H1 (cell line): ENCODE results near the gene GLMP. TPM values are rescaled to one million over a fixed set of nuclear protein-coding genes. Genes with fewer than 3 reads are reported as not detected.

ENCODE experiments used
- CTCF ChIA-PET: fragments of 300-600 bp; sonication (Branson Sonifier 250); formaldehyde crosslinking; loops from one replicate; lab custom pipeline; 2021; ENCODE audit not compliant: partially characterized antibody; lab: Charles Lee
- POLR2A ChIA-PET: fragments of 300-600 bp; sonication (Branson Sonifier 250); formaldehyde crosslinking; loops from one replicate; lab custom pipeline; 2021; ENCODE audit warnings: inconsistent platforms; ENCODE audit not compliant: partially characterized antibody; lab: Charles Lee
- DNase-seq, 2 experiments: peaks; one replicate each; pipeline versions ENCODE4 v3.0.0 to v3.0.0-alpha.2; 2010 to 2022; ENCODE audit warnings: low spot score in 2 of 2, low read depth in 1 of 2, mixed read lengths in 1 of 2
- FAIRE-seq: peaks from 2 replicates; lab custom pipeline; 2011; peaks lifted over from hg19 to GRCh38; lab: Jason Lieb, UNC
- H2AFZ ChIP-seq: 2 replicates; pipeline ENCODE4 v1.8.1; 2012; ENCODE audit warnings: low read length, inconsistent platforms
- H2AK5ac ChIP-seq: 2 replicates; pipeline ENCODE4 v1.6.1; 2013; ENCODE audit warnings: low read depth, low read length
- H2BK120ac ChIP-seq: replicated peaks from 2 replicates; pipeline ENCODE3; 2013; ENCODE audit warnings: low read depth, low read length, inconsistent platforms
- H2BK12ac ChIP-seq: 2 replicates; pipeline ENCODE4 v1.6.1; 2013; ENCODE audit warnings: low read depth, low read length
- H2BK15ac ChIP-seq: 2 replicates; pipeline ENCODE4 v1.6.1; 2013; ENCODE audit warnings: low read length
- H2BK20ac ChIP-seq: 2 replicates; pipeline ENCODE4 v1.6.1; 2013; ENCODE audit warnings: low read length
- H2BK5ac ChIP-seq: 2 replicates; pipeline ENCODE4 v1.6.1; 2013; ENCODE audit warnings: low read depth, low read length
- H3K14ac ChIP-seq: 2 replicates; pipeline ENCODE4 v1.6.1; 2013; ENCODE audit warnings: inconsistent platforms; ENCODE audit not compliant: insufficient read length
- H3K18ac ChIP-seq: 2 replicates; pipeline ENCODE4 v1.6.1; 2013; ENCODE audit warnings: low read length; ENCODE audit errors: extremely low read depth
- H3K23ac ChIP-seq: 2 replicates; pipeline ENCODE4 v1.6.1; 2013; ENCODE audit warnings: inconsistent platforms; ENCODE audit not compliant: insufficient read length
- H3K23me2 ChIP-seq: 2 replicates; pipeline ENCODE4 v1.6.1; 2013; ENCODE audit warnings: low read depth, low read length
- H3K27ac ChIP-seq: 2 replicates; pipeline ENCODE4 v1.6.1; 2011; ENCODE audit warnings: low read depth, low read length, inconsistent platforms
- H3K27me3 ChIP-seq, 4 experiments: replicated peaks in 1 of 4; 1 replicate in 1 of 4; 2 replicates in 3 of 4; pipeline versions ENCODE4 v1.6.1 to v1.8.1; 2011 to 2013; ENCODE audit warnings: low read length in 3 of 4, mild to moderate bottlenecking in 3 of 4, inconsistent platforms in 2 of 4, mixed read lengths in 2 of 4, moderate library complexity in 1 of 4; ENCODE audit not compliant: control insufficient read depth in 3 of 4, insufficient read depth in 3 of 4; ENCODE audit errors: extremely low read depth in 1 of 4
- H3K36me3 ChIP-seq, 4 experiments: 2 replicates each; pipeline versions ENCODE4 v1.6.1 to v1.8.1; 2011 to 2013; ENCODE audit warnings: mild to moderate bottlenecking in 4 of 4, low read length in 3 of 4, moderate library complexity in 2 of 4, control low read depth in 1 of 4, inconsistent platforms in 1 of 4; ENCODE audit not compliant: insufficient read depth in 4 of 4, control insufficient read depth in 2 of 4
- H3K4ac ChIP-seq: replicated peaks from 2 replicates; pipeline ENCODE3; 2013; ENCODE audit warnings: low read length, low read depth, mixed read lengths, inconsistent platforms; ENCODE audit not compliant: insufficient read length
- H3K4me1 ChIP-seq, 4 experiments: replicated peaks in 1 of 4; 1 replicate in 1 of 4; 2 replicates in 3 of 4; pipeline versions ENCODE4 v1.6.1 to v1.8.1; 2011 to 2013; ENCODE audit warnings: low read length in 3 of 4, inconsistent platforms in 2 of 4, mixed read lengths in 1 of 4; ENCODE audit not compliant: insufficient read depth in 4 of 4, control insufficient read depth in 3 of 4
- H3K4me2 ChIP-seq, 2 experiments: 2 replicates each; pipeline versions ENCODE4 v1.6.1 to v1.8.1; 2011 to 2013; ENCODE audit warnings: low read depth in 2 of 2, low read length in 2 of 2, control low read depth in 1 of 2, inconsistent platforms in 1 of 2, mild to moderate bottlenecking in 1 of 2; ENCODE audit not compliant: insufficient read depth in 1 of 2
- H3K4me3 ChIP-seq, 4 experiments: fragments of 200-600, 300-600 bp in 1 of 4; sonication (generic), shearing (Covaris generic), sonication (Bioruptor Twin) in 1 of 4; 2 replicates each; pipeline versions ENCODE4 v1.5.1 to v1.8.1; 2011 to 2016; ENCODE audit warnings: low read length in 4 of 4, low read depth in 3 of 4, control low read depth in 2 of 4, inconsistent platforms in 2 of 4, mild to moderate bottlenecking in 2 of 4, mixed read lengths in 1 of 4, moderate library complexity in 1 of 4; ENCODE audit not compliant: insufficient read depth in 2 of 4; ENCODE audit errors: extremely low read depth in 1 of 4
- H3K56ac ChIP-seq: replicated peaks from 2 replicates; pipeline ENCODE3; 2013; ENCODE audit warnings: low read depth, mild to moderate bottlenecking, mixed read lengths, low read length, inconsistent platforms; ENCODE audit not compliant: insufficient read length
- H3K79me1 ChIP-seq: 2 replicates; pipeline ENCODE4 v1.6.1; 2013; ENCODE audit warnings: low read depth, low read length, control low read depth
- H3K79me2 ChIP-seq, 2 experiments: 2 replicates each; pipeline versions ENCODE4 v1.6.1 to v1.8.1; 2012 to 2013; ENCODE audit warnings: low read length in 2 of 2, mild to moderate bottlenecking in 2 of 2, inconsistent platforms in 1 of 2; ENCODE audit not compliant: insufficient read depth in 2 of 2, control insufficient read depth in 1 of 2
- H3K9ac ChIP-seq, 4 experiments: replicated peaks in 1 of 4; 1 replicate in 1 of 4; 2 replicates in 3 of 4; pipeline versions ENCODE4 v1.6.1 to v1.8.1; 2011 to 2013; ENCODE audit warnings: low read depth in 3 of 4, low read length in 3 of 4, control low read depth in 2 of 4, mild to moderate bottlenecking in 2 of 4, moderate library complexity in 2 of 4, inconsistent platforms in 1 of 4; ENCODE audit errors: extremely low read depth in 1 of 4
- H3K9me3 ChIP-seq, 2 experiments: 2 replicates each; pipeline versions ENCODE4 v1.6.1 to v1.8.1; 2012 to 2013; ENCODE audit warnings: mild to moderate bottlenecking in 2 of 2, moderate library complexity in 2 of 2, control low read depth in 1 of 2, inconsistent platforms in 1 of 2, low read depth in 1 of 2, low read length in 1 of 2, mixed read lengths in 1 of 2; ENCODE audit not compliant: insufficient read depth in 2 of 2
- H4K20me1 ChIP-seq, 2 experiments: replicated peaks in 1 of 2; 2 replicates each; pipeline versions ENCODE3 to v1.8.1; 2011 to 2013; ENCODE audit warnings: inconsistent platforms in 2 of 2, low read length in 2 of 2, mild to moderate bottlenecking in 1 of 2; ENCODE audit not compliant: insufficient read depth in 2 of 2, control insufficient read depth in 1 of 2
- H4K5ac ChIP-seq: 2 replicates; pipeline ENCODE4 v1.6.1; 2013; ENCODE audit warnings: low read length, low read depth, mixed read lengths, inconsistent platforms; ENCODE audit not compliant: insufficient read length
- H4K8ac ChIP-seq: 2 replicates; pipeline ENCODE4 v1.8.0; 2013; ENCODE audit warnings: mild to moderate bottlenecking, moderate library complexity, low read length, inconsistent platforms; ENCODE audit not compliant: insufficient read depth; ENCODE audit errors: extremely low read depth
- H4K91ac ChIP-seq: replicated peaks from 2 replicates; pipeline ENCODE3; 2013; ENCODE audit warnings: low read length, mixed read lengths, inconsistent platforms; ENCODE audit not compliant: insufficient read length
- ATF2 ChIP-seq: IDR thresholded peaks from 2 replicates; pipeline ENCODE4 v1.6.1; 2012; ENCODE audit warnings: low read length, inconsistent platforms
- BACH1 ChIP-seq: IDR thresholded peaks from 2 replicates; pipeline ENCODE4 v1.6.1; 2012; ENCODE audit warnings: low read length, improper control_type of control experiment
- HDAC2 ChIP-seq, 2 experiments: fragments of 300-600 bp in 1 of 2; sonication (generic) in 1 of 2; IDR thresholded peaks; 2 replicates each; pipeline ENCODE4 v1.6.1; 2011 to 2012; ENCODE audit warnings: low read depth in 2 of 2, low read length in 2 of 2, mild to moderate bottlenecking in 2 of 2, moderate library complexity in 2 of 2, borderline replicate concordance in 1 of 2, inconsistent platforms in 1 of 2
- JUN ChIP-seq: IDR thresholded peaks from 2 replicates; pipeline ENCODE4 v1.6.1; 2011; ENCODE audit warnings: low read depth, mild to moderate bottlenecking, improper control_type of control experiment, low read length
- KDM1A ChIP-seq: fragments of 200-600, 300-600 bp; sonication (generic); IDR thresholded peaks from 2 replicates; pipeline ENCODE4 v1.7.1; 2016; ENCODE audit warnings: mild to moderate bottlenecking, low read length, borderline replicate concordance
- PHF8 ChIP-seq: fragments of 200-600 bp; sonication (generic); conservative IDR thresholded peaks from 2 replicates; pipeline ENCODE4 v1.7.1; 2012; ENCODE audit warnings: low read depth, mild to moderate bottlenecking, inconsistent platforms, low read length, moderate library complexity
- RAD21 ChIP-seq, 2 experiments: IDR thresholded peaks in 1 of 2; conservative IDR thresholded peaks in 1 of 2; 2 replicates each; pipeline ENCODE4 v1.6.1; 2011; ENCODE audit warnings: low read depth in 2 of 2, low read length in 2 of 2, improper control_type of control experiment in 1 of 2, inconsistent platforms in 1 of 2, mild to moderate bottlenecking in 1 of 2, moderate library complexity in 1 of 2
- RBBP5 ChIP-seq: IDR thresholded peaks from 2 replicates; pipeline ENCODE4 v1.7.1; 2012; ENCODE audit warnings: low read depth, mild to moderate bottlenecking, inconsistent platforms, low read length, moderate library complexity, borderline replicate concordance
- SIN3A ChIP-seq, 2 experiments: IDR thresholded peaks in 1 of 2; conservative IDR thresholded peaks in 1 of 2; 2 replicates each; pipeline ENCODE4 v1.6.1; 2011 to 2012; ENCODE audit warnings: low read length in 2 of 2, improper control_type of control experiment in 1 of 2, low read depth in 1 of 2, mild to moderate bottlenecking in 1 of 2
- ZNF274 ChIP-seq: IDR thresholded peaks from 2 replicates; pipeline ENCODE4 v1.7.0; 2012; ENCODE audit warnings: low read length, borderline replicate concordance; ENCODE audit errors: extremely low read depth
- WGBS, 2 experiments: shearing (Covaris generic) in 1 of 2; methylation state at CpG; one replicate each; pipeline versions ENCODE4 v1.1.6 to v1.1.7; 2013 to 2015; ENCODE audit warnings: low lambda C conversion rate in 2 of 2, mixed read lengths in 2 of 2, inconsistent platforms in 1 of 2, low coverage in 1 of 2, missing lambda C conversion rate in 1 of 2; ENCODE audit not compliant: insufficient replicate concordance in 2 of 2, insufficient coverage in 1 of 2, insufficient read length in 1 of 2; ENCODE audit errors: extremely low coverage in 1 of 2, missing lambda C conversion rate in 1 of 2; 5-methylcytosine and 5-hydroxymethylcytosine counted together
- polyA plus RNA-seq, 7 experiments: library from polyadenylated mRNA; depleted of rRNA in 3 of 7; stranded (reverse) in 5 of 7; unstranded in 2 of 7; fragments of >200 nt in 5 of 7; fragments of 200-250 nt in 2 of 7; gene quantifications; 1 replicate in 5 of 7; 2 replicates in 1 of 7; 4 replicates in 1 of 7; pipeline versions ENCODE4 v1.2.1 to v1.2.3, GENCODE V29; 2011 to 2013; ENCODE audit warnings: missing spikeins in 2 of 7, mixed read lengths in 2 of 7
- total RNA-seq: library from RNA; stranded (reverse); fragmentation: NEBNext Ultra II Directional; extraction: Animal tissue kit (Norgen Biotek cat#: 25700); gene quantifications from 2 replicates; pipeline ENCODE4 v1.2.1, GENCODE V29; 2021

GLMP gene
- total and polyA plus RNA-seq, 2 of the 8 experiments (the other 6 are each of a cell fraction or from before 2014, with no cell fraction given): 48.1 to 59.5 TPM

- H4K5ac ChIP-seq: no peak overlapping the region
- no peak overlapping the region for H2AFZ ChIP-seq
- H2BK20ac ChIP-seq: no peak overlapping the region
- peaks cover 0 to 5% of the 10 kb centered on the region in 2 experiments for H4K20me1 ChIP-seq
- no peak overlapping the region for H3K4me3 ChIP-seq
- H3K9ac ChIP-seq: no peak overlapping the region
- no peak overlapping the region for H3K27ac ChIP-seq
- no peak overlapping the region for H3K23ac ChIP-seq
- no peaks in the 10 kb centered on the region for H3K9me3 ChIP-seq
- H3K79me1 ChIP-seq: 0 out of 2 replicates have a peak, but pooled peaks cover 3% of the 10 kb centered on the region
- no peak for TF ChIP-seq KDM1A
- no peak for TF ChIP-seq ZNF274
- TF ChIP-seq BACH1: no peak
- no peak for TF ChIP-seq HDAC2 (IDR thresholded peaks at IDR 0.05; ENCODE audit: borderline replicate concordance in 1 of 2, low read depth in 2 of 2, low read length in 2 of 2)
- TF ChIP-seq PHF8: no peak
- TF ChIP-seq ATF2: no peak
- TF ChIP-seq RAD21 (IDR thresholded peaks at IDR 0.05 in 1 of 2, conservative IDR thresholded peaks at IDR 0.05 in 1 of 2; ENCODE audit: low read depth in 2 of 2, low read length in 2 of 2): no peak
- TF ChIP-seq SIN3A (conservative IDR thresholded peaks at IDR 0.05 in 1 of 2, IDR thresholded peaks at IDR 0.05 in 1 of 2; ENCODE audit: low read depth in 1 of 2, low read length in 2 of 2): no peak
- TF ChIP-seq JUN: no peak
- TF ChIP-seq RBBP5: no peak
- DNase-seq (no peak), FAIRE-seq (no peak)
- WGBS, 2 experiments: 89% methylated on average over 21 of the region's 21 CpGs; no CpG with 5 or more reads in 1 of the 2 experiments
- no peak overlapping the region for H2BK120ac ChIP-seq
- H3K4me1 ChIP-seq: peaks cover 0 to 10% (median 3%) of the 10 kb centered on the region in 4 experiments; a peak in 2 of 7 replicates
- H3K36me3 ChIP-seq: no peaks in the 10 kb centered on the region
- H2BK15ac ChIP-seq: no peak overlapping the region
- H3K18ac ChIP-seq: no peak overlapping the region
- no peak overlapping the region for H4K91ac ChIP-seq
- peaks cover 13% of the 10 kb centered on the region for H3K23me2 ChIP-seq
- peaks cover 12 to 18% of the 10 kb centered on the region in 2 experiments for H3K79me2 ChIP-seq
- no peak overlapping the region for H3K4me2 ChIP-seq
- no peak overlapping the region for H2AK5ac ChIP-seq
- H3K56ac ChIP-seq: no peak overlapping the region
- H3K14ac ChIP-seq: no peak overlapping the region
- POLR2A ChIA-PET: interaction anchor here (0.6 to 17.4 kb wide), 7 partner anchors 16 to 364 kb away, joined by 3 to 221 read pairs (median 3); partner anchors contain the start of genes BGLAP, GLMP, PAQR6 and PMF1
- CTCF ChIA-PET: interaction anchor here (0.7 to 0.9 kb wide), 3 partner anchors 35 to 170 kb away, joined by 3 to 5 read pairs (median 3); no protein-coding TSS in a partner anchor
- H3K27me3 ChIP-seq: no peaks in the 10 kb centered on the region
- no peak overlapping the region for H3K4ac ChIP-seq
- peak overlapping the region; percentile 53; the same call in 1 of the 2 replicates for H4K8ac ChIP-seq
- no peak overlapping the region for H2BK5ac ChIP-seq
- H2BK12ac ChIP-seq: no peak overlapping the region
Measured at GRCh38 chr1:156285437-156285836, 10.0 kb downstream of the GLMP start.
